ENCODE results near the gene SYTL3.

DNA sequence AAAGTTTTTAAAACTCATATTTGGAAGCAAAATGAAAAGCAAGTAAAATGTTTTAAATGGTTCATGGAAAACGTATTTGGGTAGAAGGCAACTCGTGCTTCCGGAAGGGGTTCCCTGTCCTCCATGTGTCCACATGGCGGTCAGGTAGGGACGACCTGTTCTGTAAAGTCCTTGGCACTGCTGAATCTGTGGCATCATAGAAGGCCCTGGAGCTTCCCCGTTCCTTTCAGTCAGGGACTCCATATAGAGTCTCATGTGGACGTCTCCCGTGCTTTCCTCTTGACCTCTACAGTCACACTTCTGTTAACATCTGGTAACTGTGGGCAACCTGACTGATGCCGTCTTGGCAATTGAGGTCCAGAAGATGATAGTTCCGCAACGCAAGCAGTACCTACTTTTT is 16.7 kb upstream of the SYTL3 start:
- TF ChIP-seq, protein P1, sequence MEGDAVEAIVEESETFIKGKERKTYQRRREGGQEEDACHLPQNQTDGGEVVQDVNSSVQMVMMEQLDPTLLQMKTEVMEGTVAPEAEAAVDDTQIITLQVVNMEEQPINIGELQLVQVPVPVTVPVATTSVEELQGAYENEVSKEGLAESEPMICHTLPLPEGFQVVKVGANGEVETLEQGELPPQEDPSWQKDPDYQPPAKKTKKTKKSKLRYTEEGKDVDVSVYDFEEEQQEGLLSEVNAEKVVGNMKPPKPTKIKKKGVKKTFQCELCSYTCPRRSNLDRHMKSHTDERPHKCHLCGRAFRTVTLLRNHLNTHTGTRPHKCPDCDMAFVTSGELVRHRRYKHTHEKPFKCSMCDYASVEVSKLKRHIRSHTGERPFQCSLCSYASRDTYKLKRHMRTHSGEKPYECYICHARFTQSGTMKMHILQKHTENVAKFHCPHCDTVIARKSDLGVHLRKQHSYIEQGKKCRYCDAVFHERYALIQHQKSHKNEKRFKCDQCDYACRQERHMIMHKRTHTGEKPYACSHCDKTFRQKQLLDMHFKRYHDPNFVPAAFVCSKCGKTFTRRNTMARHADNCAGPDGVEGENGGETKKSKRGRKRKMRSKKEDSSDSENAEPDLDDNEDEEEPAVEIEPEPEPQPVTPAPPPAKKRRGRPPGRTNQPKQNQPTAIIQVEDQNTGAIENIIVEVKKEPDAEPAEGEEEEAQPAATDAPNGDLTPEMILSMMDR (IDR thresholded peaks at IDR 0.05; ENCODE audit: low read length): no peak
- no peak for TF ChIP-seq EZH2 (IDR thresholded peaks at IDR 0.05; ENCODE audit: borderline replicate concordance, low read length)
